WTC11 (cell line): ENCODE measurements around the gene COL16A1. TPM values are rescaled to one million over a fixed set of nuclear protein-coding genes. Genes with fewer than 3 reads are reported as not detected.

Experiments used
- GABPB1 ChIP-seq: sonication (generic); formaldehyde crosslinking; IDR thresholded peaks from 2 replicates; pipeline ENCODE4 v1.8.1; 2023; ENCODE audit warnings: mild to moderate bottlenecking, missing genetic modification reagents
- NR2C2 ChIP-seq: sonication (generic); formaldehyde crosslinking; IDR thresholded peaks from 2 replicates; pipeline ENCODE4 v1.8.0; 2022; ENCODE audit warnings: mild to moderate bottlenecking, missing genetic modification reagents
- SMAD4 ChIP-seq: sonication (generic); formaldehyde crosslinking; IDR thresholded peaks from 2 replicates; pipeline ENCODE4 v1.8.0; 2022; ENCODE audit warnings: mild to moderate bottlenecking, missing genetic modification reagents
- TCF7 ChIP-seq: sonication (generic); formaldehyde crosslinking; IDR thresholded peaks from 2 replicates; pipeline ENCODE4 v1.8.0; 2022; ENCODE audit warnings: mild to moderate bottlenecking, low read depth, missing genetic modification reagents, moderate library complexity
- TEAD4 ChIP-seq: sonication (generic); formaldehyde crosslinking; IDR thresholded peaks from 2 replicates; pipeline ENCODE4 v1.8.0; 2022; ENCODE audit warnings: mild to moderate bottlenecking, missing genetic modification reagents
- ZNF512 ChIP-seq: sonication (generic); formaldehyde crosslinking; IDR thresholded peaks from 2 replicates; pipeline ENCODE4 v1.8.1; 2022; ENCODE audit warnings: missing genetic modification reagents, borderline replicate concordance
- ZNF532 ChIP-seq: fragments of 250-450 bp; sonication (Bioruptor Pico); IDR thresholded peaks from 2 replicates; pipeline ENCODE4 v1.9.0; 2021; ENCODE audit warnings: mild to moderate bottlenecking, borderline replicate concordance
- total RNA-seq: library from RNA; stranded (reverse); gene quantifications from 3 replicates; pipeline ENCODE4 v1.2.3, GENCODE V29; 2021
- TF ChIP-seq, protein P1 (sequence below): fragments of 200-600 bp; IDR thresholded peaks from 2 replicates; pipeline ENCODE4 v1.8.0; 2022; ENCODE audit warnings: antibody characterized with exemption
- TF ChIP-seq, protein P2 (sequence below): sonication (generic); formaldehyde crosslinking; conservative IDR thresholded peaks from 2 replicates; pipeline ENCODE4 v1.8.1; 2023; ENCODE audit warnings: mild to moderate bottlenecking, low read depth, missing genetic modification reagents, moderate library complexity
- TF ChIP-seq, protein P3 (sequence below): sonication (generic); formaldehyde crosslinking; IDR thresholded peaks from 2 replicates; pipeline ENCODE4 v1.8.1; 2023; ENCODE audit warnings: mild to moderate bottlenecking, missing genetic modification reagents, moderate library complexity
- TF ChIP-seq, protein P4 (sequence below): fragments of 250-450 bp; sonication (Bioruptor Pico); IDR thresholded peaks from 2 replicates; pipeline ENCODE4 v2.1.2; 2022; ENCODE audit warnings: mild to moderate bottlenecking, moderate library complexity
- TF ChIP-seq, protein P5 (sequence below): fragments of 250-450 bp; sonication (Bioruptor Pico); IDR thresholded peaks from 2 replicates; pipeline ENCODE4 v1.9.0; 2021; ENCODE audit warnings: moderate library complexity, mild to moderate bottlenecking, inconsistent platforms, borderline replicate concordance

Gene COL16A1
- total RNA-seq, 1 experiment from 2014 or later, result 8.8 TPM

GRCh38 chr1:31723828-31724359 is 20.1 kb upstream of the COL16A1 start (continued):
- TF ChIP-seq ZNF512 (CRISPR knock-in tag), result no peak
- TF ChIP-seq ZNF532 (CRISPR knock-in tag), result no peak
- TF ChIP-seq, protein P1, sequence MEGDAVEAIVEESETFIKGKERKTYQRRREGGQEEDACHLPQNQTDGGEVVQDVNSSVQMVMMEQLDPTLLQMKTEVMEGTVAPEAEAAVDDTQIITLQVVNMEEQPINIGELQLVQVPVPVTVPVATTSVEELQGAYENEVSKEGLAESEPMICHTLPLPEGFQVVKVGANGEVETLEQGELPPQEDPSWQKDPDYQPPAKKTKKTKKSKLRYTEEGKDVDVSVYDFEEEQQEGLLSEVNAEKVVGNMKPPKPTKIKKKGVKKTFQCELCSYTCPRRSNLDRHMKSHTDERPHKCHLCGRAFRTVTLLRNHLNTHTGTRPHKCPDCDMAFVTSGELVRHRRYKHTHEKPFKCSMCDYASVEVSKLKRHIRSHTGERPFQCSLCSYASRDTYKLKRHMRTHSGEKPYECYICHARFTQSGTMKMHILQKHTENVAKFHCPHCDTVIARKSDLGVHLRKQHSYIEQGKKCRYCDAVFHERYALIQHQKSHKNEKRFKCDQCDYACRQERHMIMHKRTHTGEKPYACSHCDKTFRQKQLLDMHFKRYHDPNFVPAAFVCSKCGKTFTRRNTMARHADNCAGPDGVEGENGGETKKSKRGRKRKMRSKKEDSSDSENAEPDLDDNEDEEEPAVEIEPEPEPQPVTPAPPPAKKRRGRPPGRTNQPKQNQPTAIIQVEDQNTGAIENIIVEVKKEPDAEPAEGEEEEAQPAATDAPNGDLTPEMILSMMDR, result no peak
- TF ChIP-seq NR2C2, result no peak
- TF ChIP-seq SMAD4 (CRISPR knock-in tag), result peak; percentile 75; the same call in 1 of the 2 replicates
- TF ChIP-seq, protein P2, sequence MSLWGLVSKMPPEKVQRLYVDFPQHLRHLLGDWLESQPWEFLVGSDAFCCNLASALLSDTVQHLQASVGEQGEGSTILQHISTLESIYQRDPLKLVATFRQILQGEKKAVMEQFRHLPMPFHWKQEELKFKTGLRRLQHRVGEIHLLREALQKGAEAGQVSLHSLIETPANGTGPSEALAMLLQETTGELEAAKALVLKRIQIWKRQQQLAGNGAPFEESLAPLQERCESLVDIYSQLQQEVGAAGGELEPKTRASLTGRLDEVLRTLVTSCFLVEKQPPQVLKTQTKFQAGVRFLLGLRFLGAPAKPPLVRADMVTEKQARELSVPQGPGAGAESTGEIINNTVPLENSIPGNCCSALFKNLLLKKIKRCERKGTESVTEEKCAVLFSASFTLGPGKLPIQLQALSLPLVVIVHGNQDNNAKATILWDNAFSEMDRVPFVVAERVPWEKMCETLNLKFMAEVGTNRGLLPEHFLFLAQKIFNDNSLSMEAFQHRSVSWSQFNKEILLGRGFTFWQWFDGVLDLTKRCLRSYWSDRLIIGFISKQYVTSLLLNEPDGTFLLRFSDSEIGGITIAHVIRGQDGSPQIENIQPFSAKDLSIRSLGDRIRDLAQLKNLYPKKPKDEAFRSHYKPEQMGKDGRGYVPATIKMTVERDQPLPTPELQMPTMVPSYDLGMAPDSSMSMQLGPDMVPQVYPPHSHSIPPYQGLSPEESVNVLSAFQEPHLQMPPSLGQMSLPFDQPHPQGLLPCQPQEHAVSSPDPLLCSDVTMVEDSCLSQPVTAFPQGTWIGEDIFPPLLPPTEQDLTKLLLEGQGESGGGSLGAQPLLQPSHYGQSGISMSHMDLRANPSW, result no peak
- peak; percentile 75 for TF ChIP-seq TEAD4 (CRISPR knock-in tag)
- TF ChIP-seq, protein P3, sequence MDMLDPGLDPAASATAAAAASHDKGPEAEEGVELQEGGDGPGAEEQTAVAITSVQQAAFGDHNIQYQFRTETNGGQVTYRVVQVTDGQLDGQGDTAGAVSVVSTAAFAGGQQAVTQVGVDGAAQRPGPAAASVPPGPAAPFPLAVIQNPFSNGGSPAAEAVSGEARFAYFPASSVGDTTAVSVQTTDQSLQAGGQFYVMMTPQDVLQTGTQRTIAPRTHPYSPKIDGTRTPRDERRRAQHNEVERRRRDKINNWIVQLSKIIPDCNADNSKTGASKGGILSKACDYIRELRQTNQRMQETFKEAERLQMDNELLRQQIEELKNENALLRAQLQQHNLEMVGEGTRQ (CRISPR knock-in tag), result no peak
- TF ChIP-seq, protein P4, sequence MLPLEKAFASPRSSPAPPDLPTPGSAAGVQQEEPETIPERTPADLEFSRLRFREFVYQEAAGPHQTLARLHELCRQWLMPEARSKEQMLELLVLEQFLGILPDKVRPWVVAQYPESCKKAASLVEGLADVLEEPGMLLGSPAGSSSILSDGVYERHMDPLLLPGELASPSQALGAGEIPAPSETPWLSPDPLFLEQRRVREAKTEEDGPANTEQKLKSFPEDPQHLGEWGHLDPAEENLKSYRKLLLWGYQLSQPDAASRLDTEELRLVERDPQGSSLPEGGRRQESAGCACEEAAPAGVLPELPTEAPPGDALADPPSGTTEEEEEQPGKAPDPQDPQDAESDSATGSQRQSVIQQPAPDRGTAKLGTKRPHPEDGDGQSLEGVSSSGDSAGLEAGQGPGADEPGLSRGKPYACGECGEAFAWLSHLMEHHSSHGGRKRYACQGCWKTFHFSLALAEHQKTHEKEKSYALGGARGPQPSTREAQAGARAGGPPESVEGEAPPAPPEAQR, result no peak
- TF ChIP-seq, protein P5, sequence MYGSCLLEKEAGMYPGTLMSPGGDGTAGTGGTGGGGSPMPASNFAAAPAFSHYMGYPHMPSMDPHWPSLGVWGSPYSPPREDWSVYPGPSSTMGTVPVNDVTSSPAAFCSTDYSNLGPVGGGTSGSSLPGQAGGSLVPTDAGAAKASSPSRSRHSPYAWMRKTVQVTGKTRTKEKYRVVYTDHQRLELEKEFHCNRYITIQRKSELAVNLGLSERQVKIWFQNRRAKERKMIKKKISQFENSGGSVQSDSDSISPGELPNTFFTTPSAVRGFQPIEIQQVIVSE (CRISPR knock-in tag), result no peak
- no peak for TF ChIP-seq TCF7 (CRISPR knock-in tag)
- TF ChIP-seq GABPB1 (CRISPR knock-in tag), result no peak
